HS-27A (cell line): ENCODE results near the gene FUOM.

ENCODE experiments used
- DNase-seq: peaks from one replicate; pipeline ENCODE4 v3.0.0-alpha.2; 2012; ENCODE audit warnings: low read depth, missing footprints

Gene FUOM

GRCh38 chr10:133350283-133350949 lies 7.4 kb downstream of the FUOM start:
- DNase-seq = no peak

- DNase-seq = no peak
Measured at GRCh38 chr10:133349577-133350011, 8.2 kb downstream of the FUOM start.

DNA sequence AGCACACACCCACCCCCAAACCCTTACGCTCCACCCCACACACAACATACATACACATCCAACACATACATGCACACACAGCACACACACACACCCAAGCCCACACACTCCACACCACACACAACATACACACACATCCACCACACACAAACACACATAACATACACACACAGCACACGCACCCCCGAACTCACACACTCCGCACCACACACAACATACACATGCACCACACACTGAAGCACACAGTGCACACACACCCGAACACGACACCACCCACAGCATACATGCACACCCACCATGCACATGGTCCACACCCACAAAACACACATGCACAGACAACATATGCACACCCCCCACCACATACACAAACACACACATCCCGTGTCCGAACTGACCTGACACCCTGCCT lies 8.7 kb downstream of the FUOM start:
- no peak for DNase-seq

DNA sequence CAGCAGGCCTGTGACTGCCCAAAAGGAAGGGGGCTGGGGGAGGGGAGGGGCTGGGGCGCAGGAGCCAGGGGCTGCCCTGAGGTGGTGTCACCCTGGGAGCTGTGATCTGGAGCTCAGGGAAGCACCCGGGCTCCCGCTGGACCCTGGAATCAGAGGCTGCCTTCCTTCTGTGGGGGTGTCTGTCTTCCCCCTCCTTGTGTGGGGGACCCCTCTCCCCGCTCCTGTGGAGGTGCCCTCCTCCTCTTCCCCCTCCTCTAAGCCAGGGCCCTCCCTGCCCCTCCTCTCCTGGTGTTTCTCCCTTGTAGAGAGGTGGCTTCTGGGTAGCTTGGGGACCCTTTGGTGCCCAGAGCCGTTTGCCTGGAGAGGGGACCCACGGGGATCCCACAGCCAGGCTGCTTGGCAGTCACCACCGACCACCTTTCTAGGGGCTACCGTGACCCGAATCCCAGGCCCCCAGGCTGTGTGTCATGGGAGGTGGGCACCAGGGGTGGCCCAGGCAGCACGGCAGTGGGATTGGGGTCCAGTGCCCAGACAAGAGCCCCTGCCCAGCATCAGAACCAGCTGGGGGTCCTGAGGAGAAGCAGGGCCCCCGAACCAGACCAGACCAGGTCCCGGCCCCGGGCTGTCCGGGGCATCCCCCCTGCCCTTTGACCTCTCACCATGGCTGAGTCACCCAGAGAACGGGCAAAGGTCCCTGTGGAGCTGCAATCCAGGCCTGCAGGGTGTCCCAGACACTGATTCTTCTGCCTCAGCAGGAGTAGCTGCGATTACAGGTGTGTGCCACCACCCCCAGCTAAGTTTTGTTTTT lies 9.9 kb downstream of the FUOM start:
- DNase-seq = no peak

DNA sequence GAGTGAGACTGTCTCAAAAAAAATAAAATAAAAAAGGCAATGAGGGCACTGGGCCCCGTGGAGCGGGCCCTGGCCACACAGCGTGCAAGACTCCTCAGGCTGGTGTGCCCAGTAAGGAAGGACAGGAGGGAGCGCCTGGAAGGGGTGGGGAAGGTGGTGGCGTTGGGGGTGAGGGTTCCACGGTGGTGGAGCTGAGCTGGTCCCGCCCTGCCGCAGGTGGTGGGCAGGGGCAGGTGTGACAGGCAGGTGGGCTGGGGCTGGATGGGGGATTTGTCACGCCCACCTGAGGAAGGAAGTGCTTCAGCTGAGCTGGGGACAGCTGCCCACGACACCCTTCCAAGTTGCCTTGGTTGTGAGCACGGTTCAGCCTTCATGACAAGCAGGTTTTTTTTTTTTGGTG lies 11.4 kb downstream of the FUOM start:
- DNase-seq = no peak

GRCh38 chr10:133344236-133344635 lies 13.6 kb downstream of the FUOM start:
- DNase-seq = no peak

DNA sequence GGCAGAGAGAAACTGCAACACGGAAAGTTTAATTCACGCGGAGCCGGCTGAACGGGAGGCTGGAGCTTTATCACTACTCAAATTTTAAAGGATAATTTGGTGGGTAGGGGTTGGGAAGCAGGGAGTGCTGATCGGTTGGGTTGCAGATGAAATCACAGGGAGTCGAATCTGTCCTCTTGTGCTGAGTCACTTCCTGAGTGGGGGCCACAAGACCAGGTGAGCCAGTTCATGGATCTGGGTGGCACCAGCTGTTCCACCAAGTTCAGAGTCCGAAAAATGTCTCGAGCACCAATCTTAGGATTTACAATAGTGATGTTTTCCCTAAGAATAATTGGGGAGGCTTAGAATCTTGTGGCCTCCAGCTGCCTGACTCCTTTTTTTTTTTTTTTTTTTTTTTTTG lies 14.3 kb downstream of the FUOM start:
- DNase-seq = no peak

- no peak for DNase-seq
Measured at GRCh38 chr10:133342942-133343341, 14.9 kb downstream of the FUOM start.

- DNase-seq = no peak
Measured at GRCh38 chr10:133341983-133342382, 15.8 kb downstream of the FUOM start.

DNA sequence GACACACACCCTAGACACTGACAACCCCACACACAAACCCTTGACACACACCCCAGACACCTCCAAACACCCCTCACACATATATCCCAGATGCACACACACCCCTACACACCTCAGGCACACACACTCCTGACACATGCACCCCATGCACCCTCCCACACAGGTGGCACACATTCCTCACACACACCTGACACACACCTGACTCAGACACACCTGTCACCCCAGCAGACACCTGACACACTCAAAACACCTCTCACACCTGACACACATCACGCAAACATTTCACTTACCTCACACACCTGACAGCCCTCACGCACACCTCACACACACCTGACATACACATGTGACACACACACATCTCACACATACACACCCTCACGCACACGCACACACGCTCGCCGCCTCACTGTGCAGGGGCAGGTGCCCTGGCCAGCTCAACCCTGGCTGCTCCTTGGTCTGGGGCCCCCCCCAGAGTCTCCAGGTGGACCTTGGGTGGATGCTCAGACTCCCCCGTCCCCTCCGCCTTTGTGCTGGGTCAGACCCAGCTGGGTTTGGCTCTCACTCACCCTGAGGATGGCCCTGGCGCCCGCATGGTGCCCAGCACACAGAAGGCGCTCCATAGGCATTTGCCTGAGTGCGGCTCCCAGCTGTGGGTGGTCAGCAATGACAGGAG lies 18.0 kb downstream of the FUOM start:
- no peak for DNase-seq

DNA sequence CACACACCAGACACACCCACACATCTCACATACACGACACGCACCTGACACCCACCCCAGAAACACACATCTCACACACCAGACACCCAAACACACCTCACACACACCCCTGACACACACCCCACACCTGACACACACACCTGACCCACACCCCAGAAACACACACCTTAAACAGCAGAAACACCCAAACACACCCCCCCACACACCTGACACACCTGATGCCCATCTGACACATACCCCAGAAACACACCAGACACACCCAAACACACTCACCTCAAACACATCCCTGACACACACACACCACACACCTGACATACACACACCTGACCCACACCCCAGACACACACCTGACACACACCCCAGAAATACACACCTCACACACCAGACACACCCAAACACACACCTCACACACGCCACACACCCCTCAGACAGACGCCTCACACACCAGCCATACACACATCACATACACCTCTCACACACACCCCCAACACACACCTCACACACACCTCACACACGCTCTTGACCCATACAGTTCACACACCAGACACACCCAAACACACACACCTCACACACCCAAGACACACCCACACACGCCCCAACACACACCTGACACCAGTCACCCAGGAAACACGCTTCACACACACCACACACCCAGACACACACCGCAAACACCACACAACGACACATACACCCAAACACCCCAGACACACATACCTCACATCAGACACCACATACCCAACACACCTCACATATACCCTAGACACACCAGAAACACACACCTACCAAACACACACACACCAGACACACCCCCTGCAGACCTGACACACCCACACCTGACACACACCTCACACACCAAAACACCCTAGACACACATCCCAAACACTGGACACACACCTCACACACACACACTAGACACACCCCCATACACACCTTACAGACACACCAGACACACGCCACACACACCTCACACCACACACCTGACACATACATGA lies 19.4 kb downstream of the FUOM start:
- DNase-seq = no peak

GRCh38 chr10:133337370-133337725 lies 20.5 kb downstream of the FUOM start:
- no peak for DNase-seq

- no peak for DNase-seq
Measured at GRCh38 chr10:133336577-133337369, 21.0 kb downstream of the FUOM start, which contains the start of gene CALY. TSS of gene CALY (minus strand) at chr10:133336896. CDS start at chr10:133328989, 7,907 bp downstream.

DNA sequence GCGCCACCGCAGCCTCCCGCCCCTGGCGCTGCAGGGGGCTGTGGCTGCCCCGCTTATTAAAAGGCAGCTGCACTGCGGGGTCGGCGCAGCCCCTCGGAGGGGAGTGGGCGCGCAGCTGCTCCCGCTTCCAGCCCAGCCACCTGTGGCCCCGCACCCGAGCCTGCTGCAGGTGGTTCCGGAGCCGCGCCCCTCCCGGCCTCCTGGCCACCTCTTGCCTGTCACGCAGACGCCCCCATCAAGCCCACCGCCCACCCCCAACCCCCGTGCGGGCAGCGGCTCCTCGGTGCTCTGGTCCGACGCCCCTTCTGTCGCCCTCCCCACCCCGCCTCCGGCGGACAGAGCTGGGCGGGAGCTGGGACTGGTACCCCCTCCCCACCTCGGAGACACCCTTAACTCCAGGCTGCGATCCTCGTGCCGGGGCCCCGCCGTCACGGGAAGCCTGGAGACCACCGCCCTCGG lies 21.7 kb downstream of the FUOM start:
- no peak for DNase-seq

DNA sequence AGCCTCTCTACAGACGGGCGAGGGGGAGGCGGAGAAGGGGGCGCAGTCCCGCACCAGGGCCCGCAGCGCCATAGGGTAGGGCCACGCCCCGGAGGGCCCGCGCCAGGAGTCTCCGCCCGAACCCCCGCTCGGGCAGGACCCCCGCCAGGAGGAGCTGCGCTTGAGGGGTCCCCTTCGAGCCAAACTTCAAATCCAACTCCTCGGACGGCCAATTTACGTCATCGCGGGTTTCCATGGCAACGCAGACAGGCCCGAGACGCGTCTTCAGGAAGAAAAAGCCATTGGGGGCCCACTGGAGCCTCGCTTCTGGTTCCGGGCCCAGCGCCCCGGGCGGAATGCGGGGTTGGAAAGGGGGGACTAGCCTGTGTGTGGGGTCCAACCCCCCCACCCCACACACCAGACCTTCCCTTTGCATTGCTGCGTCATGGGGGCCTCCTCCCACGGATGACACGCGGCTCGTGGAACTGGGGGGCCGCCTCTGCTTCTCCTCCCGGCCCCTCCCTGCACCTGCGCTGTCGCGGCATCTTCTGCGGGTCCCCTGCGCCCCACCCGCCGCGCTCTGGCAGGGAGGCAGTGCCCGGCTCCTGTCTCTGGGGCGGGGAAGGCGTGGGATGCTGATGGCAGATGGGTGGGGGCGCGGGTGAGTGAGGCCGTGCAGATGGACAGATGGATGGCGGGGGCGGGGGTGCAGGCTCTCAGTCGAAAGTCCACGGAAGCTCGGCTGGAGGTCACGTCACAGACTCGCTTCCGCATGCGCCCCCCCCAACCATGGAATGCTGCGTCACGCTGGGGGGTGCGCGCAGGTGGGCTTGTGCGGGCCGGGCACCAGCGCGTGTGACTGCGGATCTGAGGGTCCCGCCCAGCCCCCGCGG lies 22.3 kb downstream of the FUOM start:
- DNase-seq = no peak

GRCh38 chr10:133334503-133335245 lies 23.1 kb downstream of the FUOM start:
- DNase-seq = no peak

- no peak for DNase-seq
Measured at GRCh38 chr10:133332936-133333699, 24.7 kb downstream of the FUOM start.

GRCh38 chr10:133329491-133330202 lies 28.2 kb downstream of the FUOM start:
- DNase-seq = no peak
